Right lobe of liver (tissue), 6 donors: ENCODE results near the gene SLC24A4. TPM values are rescaled to one million over a fixed set of nuclear protein-coding genes. Genes with fewer than 3 reads are reported as not detected.

Source experiments
- ATAC-seq, 4 donors: fragments of 200-7000 bp; cut with Tn5 transposase; one replicate each; pipeline ENCODE4 v1.9.1; 2020; ENCODE audit warnings: mild to moderate bottlenecking in 4 of 4, moderate library complexity in 4 of 4
- DNase-seq, 3 donors: peaks; one replicate each; pipeline ENCODE4 v3.0.0-alpha.2; 2020
- H3K27ac ChIP-seq, 3 donors: fragments of 200-600 bp; one replicate each; pipeline ENCODE4 v1.8.0; 2022
- H3K27me3 ChIP-seq, 2 donors: fragments of 200-600 bp; one replicate each; pipeline ENCODE4 v1.8.0; 2022
- H3K36me3 ChIP-seq, 4 donors: fragments of 200-600 bp; sonication (generic) in 1 of 4; one replicate each; pipeline versions ENCODE4 v1.5.1 to v1.8.0; 2017 to 2022; ENCODE audit warnings: control low read depth in 1 of 4
- H3K4me1 ChIP-seq, 4 donors: fragments of 200-600 bp; sonication (generic) in 1 of 4; one replicate each; pipeline versions ENCODE4 v1.5.1 to v1.8.0; 2017 to 2022; ENCODE audit warnings: control low read depth in 1 of 4
- H3K4me3 ChIP-seq, 3 donors: fragments of 200-600 bp; one replicate each; pipeline ENCODE4 v1.8.0; 2022
- H3K9me3 ChIP-seq, 4 donors: fragments of 200-600 bp; sonication (generic) in 1 of 4; one replicate each; pipeline versions ENCODE4 v1.5.1 to v1.8.0; 2017 to 2022; ENCODE audit warnings: control low read depth in 1 of 4
- CTCF ChIP-seq, 4 donors: fragments of 200-600 bp in 3 of 4; fragments of 450-650 bp in 1 of 4; IDR thresholded peaks; one replicate each; pipeline versions ENCODE4 v1.5.1 to v1.8.0; 2016 to 2022; ENCODE audit warnings: antibody characterized with exemption in 4 of 4, mild to moderate bottlenecking in 2 of 4
- POLR2A ChIP-seq: fragments of 450-650 bp; IDR thresholded peaks from one replicate; pipeline ENCODE4 v1.6.1; 2017; ENCODE audit warnings: antibody characterized with exemption, mild to moderate bottlenecking
- WGBS: methylation state at CpG from one replicate; pipeline ENCODE4 v1.1.6; 2018; ENCODE audit warnings: low coverage, low lambda C conversion rate; ENCODE audit not compliant: insufficient coverage; ENCODE audit errors: missing lambda C conversion rate; 5-methylcytosine and 5-hydroxymethylcytosine counted together
- intact Hi-C, 2 donors: fragments of 100-400 bp; cut with DNase I; formaldehyde crosslinking; loops; one replicate each; pipeline versions ENCODE4 v1.11.2 to v1.14.1; 2022
- total RNA-seq, 6 experiments: library from RNA; depleted of rRNA in 2 of 6; stranded (reverse); fragments of >200 nt in 2 of 6; fragmentation: NEBNext Ultra II Directional in 3 of 6; extraction: Animal tissue kit (Norgen Biotek cat#: 25700) in 3 of 6; gene quantifications; one replicate each; pipeline versions ENCODE4 v1.1.0 to v1.2.4, GENCODE V29; 2016 to 2023
- donor health status: DM: no; HTN: yes; CAD: no.
- donor health status: DM: no; HTN: no; CAD: no.
- donor health status: DM: no; HTN: no; CAD: no.
- donor health status: DM: no; HTN: yes; CAD: no.
- donor health status: DM: no; HTN: yes; CAD: no.

SLC24A4 gene
- total RNA-seq, 6 experiments from 2014 or later = 0.06 to 0.29 (median 0.21) TPM

GRCh38 chr14:92462568-92462967, 139.6 kb downstream of the SLC24A4 start:
- Histone ChIP-seq H3K4me1 (peaks cover 0 to 3% (median 0%) of the 10 kb centered on the region in 4 donors), H3K9me3 (no peaks in the 10 kb centered on the region), H3K27me3 (no peaks in the 10 kb centered on the region), H3K36me3 (no peaks in the 10 kb centered on the region), H3K27ac (no peak overlapping the region), H3K4me3 (no peak overlapping the region)
- TF ChIP-seq POLR2A (no peak), CTCF (IDR thresholded peaks at IDR 0.05) (no peak)
- no peak for ATAC-seq
- intact Hi-C loops = no loop called here
- 64% methylated on average over 3 of the region's 4 CpGs for WGBS
- no peak for DNase-seq

- no peaks in the 10 kb centered on the region for H3K9me3 ChIP-seq
- 60% methylated on average over 10 of the region's 12 CpGs for WGBS
- ATAC-seq (peak in 1 of 4 donors; percentile 14), DNase-seq (no peak)
- intact Hi-C loops = no loop called here
- peaks cover 0 to 3% (median 0%) of the 10 kb centered on the region in 4 donors for H3K4me1 ChIP-seq
- H3K36me3 ChIP-seq = no peaks in the 10 kb centered on the region
- TF ChIP-seq POLR2A (no peak), CTCF (IDR thresholded peaks at IDR 0.05) (no peak)
- H3K27me3 ChIP-seq = no peaks in the 10 kb centered on the region
- H3K27ac ChIP-seq = no peak overlapping the region
- H3K4me3 ChIP-seq = no peak overlapping the region
These were observed 140.2 kb downstream of the SLC24A4 start for GRCh38 chr14:92463141-92463540.

DNA sequence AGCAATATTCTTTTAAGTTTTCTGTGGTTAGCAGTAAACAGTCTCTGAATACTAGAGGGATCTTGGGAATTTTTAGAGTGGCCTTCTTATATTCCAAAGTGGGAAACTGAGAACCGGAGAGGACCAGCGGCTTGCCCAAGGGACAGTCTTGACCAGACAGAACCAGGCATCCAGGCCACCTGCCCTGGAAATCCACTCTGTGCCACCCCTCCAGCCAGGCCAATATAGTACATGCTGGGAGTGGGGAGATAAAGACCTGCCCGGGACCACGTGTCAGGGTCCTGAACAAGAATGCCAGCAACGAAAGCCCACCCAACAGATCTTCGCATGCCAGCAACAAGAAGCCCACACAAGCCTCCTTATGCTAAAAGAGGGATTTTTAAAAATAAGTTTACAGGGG, 141.2 kb downstream of the SLC24A4 start:
- Histone ChIP-seq H3K4me3 (no peak overlapping the region), H3K9me3 (no peaks in the 10 kb centered on the region), H3K27ac (no peak overlapping the region), H3K4me1 (peaks cover 0 to 3% (median 0%) of the 10 kb centered on the region in 4 donors), H3K27me3 (no peaks in the 10 kb centered on the region), H3K36me3 (no peaks in the 10 kb centered on the region)
- intact Hi-C loops = no loop called here
- TF ChIP-seq POLR2A (no peak), CTCF (IDR thresholded peaks at IDR 0.05) (no peak)
- DNase-seq (no peak), ATAC-seq (no peak)
- 89% methylated on average over 6 of the region's 6 CpGs for WGBS

- no CpG with 5 or more reads among the region's 9 CpGs for WGBS
These were observed 141.8 kb downstream of the SLC24A4 start for GRCh38 chr14:92464716-92465115.

DNA sequence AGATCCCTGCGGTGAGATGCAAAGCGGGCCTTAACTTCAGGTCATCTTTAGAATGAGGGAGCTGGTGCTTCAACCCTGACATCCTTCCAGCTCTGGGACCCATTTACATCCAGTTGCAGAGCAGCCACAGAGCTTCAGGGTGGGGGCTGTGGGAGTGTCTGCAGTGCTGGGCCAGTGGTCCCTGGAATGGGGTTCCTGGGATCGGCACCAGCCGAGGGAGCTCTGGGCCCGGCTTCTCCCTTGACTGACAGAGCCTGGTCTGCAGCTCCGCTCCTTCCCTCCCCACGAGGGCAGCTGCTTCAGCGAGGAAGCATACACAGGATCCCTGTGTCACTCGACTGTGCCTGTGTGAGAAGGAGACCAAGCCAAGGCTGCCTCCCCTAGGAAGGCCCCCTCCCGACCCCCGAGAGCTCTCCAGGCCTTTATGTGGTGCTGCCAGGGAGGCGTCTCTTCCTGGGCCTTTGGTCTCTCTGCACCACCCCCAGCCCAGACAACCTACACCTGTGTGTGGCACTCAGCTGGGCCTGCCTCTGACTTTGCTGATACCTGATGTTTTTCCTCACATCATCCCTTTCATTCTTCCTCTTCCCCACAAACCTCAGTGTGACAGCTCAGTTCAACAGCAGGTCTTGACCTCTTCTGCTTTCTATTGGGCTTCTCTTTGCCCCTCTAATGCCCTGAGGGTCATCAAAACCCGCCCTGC, 142.5 kb downstream of the SLC24A4 start:
- intact Hi-C loops = no loop called here

More at GRCh38 chr14:92464716-92465115, 141.8 kb downstream of the SLC24A4 start:
- no peak for DNase-seq
- peaks cover 0 to 3% (median 0%) of the 10 kb centered on the region in 4 donors for H3K4me1 ChIP-seq
- H3K4me3 ChIP-seq = no peak overlapping the region
- no peak for TF ChIP-seq POLR2A
- no peak for ATAC-seq
- H3K27me3 ChIP-seq = no peaks in the 10 kb centered on the region
- H3K27ac ChIP-seq = no peak overlapping the region
- H3K36me3 ChIP-seq = no peaks in the 10 kb centered on the region
- intact Hi-C loops = no loop called here
- no peaks in the 10 kb centered on the region for H3K9me3 ChIP-seq

More for the DNA sequence above, 142.5 kb downstream of the SLC24A4 start:
- WGBS = 68% methylated on average over 4 of the region's 13 CpGs
- Histone ChIP-seq H3K4me3 (no peak overlapping the region), H3K9me3 (no peaks in the 10 kb centered on the region), H3K27ac (no peak overlapping the region), H3K27me3 (no peaks in the 10 kb centered on the region), H3K4me1 (peaks cover 0 to 3% (median 0%) of the 10 kb centered on the region in 4 donors), H3K36me3 (no peaks in the 10 kb centered on the region)
- peak in 1 of 4 donors; percentile 14 for ATAC-seq
- TF ChIP-seq CTCF (IDR thresholded peaks at IDR 0.05) = no peak
- no peak for DNase-seq
